Duodenal mucosa (tissue), 2 donors: ENCODE measurements around the gene LSS.

Source experiments
- H3K27ac ChIP-seq: one replicate; pipeline ENCODE4 v1.7.0; 2013; ENCODE audit warnings: low read depth, low read length
- H3K27me3 ChIP-seq, 2 donors: one replicate each; pipeline ENCODE4 v1.7.0; 2013; ENCODE audit warnings: low read length in 2 of 2, control low read depth in 1 of 2; ENCODE audit not compliant: insufficient read depth in 2 of 2, control insufficient read depth in 1 of 2
- H3K36me3 ChIP-seq, 2 donors: one replicate each; pipeline ENCODE4 v1.7.0; 2013; ENCODE audit warnings: low read length in 2 of 2, control low read depth in 1 of 2; ENCODE audit not compliant: insufficient read depth in 2 of 2, control insufficient read depth in 1 of 2
- H3K4me1 ChIP-seq, 2 donors: one replicate each; pipeline ENCODE4 v1.7.0; 2013; ENCODE audit warnings: low read length in 2 of 2, control low read depth in 1 of 2; ENCODE audit not compliant: insufficient read depth in 2 of 2, control insufficient read depth in 1 of 2
- H3K4me3 ChIP-seq, 2 donors: one replicate each; pipeline ENCODE4 v1.7.0; 2013; ENCODE audit warnings: low read length in 2 of 2, low read depth in 1 of 2
- H3K9ac ChIP-seq, 2 donors: one replicate each; pipeline ENCODE4 v1.7.0; 2013; ENCODE audit warnings: low read length in 2 of 2, low read depth in 1 of 2
- H3K9me3 ChIP-seq, 2 donors: one replicate each; pipeline ENCODE4 v1.7.0; 2013; ENCODE audit warnings: low read length in 2 of 2, control low read depth in 1 of 2; ENCODE audit not compliant: control insufficient read depth in 1 of 2

The LSS gene

GRCh38 chr21:46256501-46256994 lies 28.0 kb upstream of the LSS start:
- H3K4me3 ChIP-seq, result no peak overlapping the region
- H3K27me3 ChIP-seq, result no peaks in the 10 kb centered on the region
- H3K9ac ChIP-seq, result no peak overlapping the region
- no peaks in the 10 kb centered on the region for H3K4me1 ChIP-seq
- peaks cover 49 to 81% of the 10 kb centered on the region in 2 donors for H3K36me3 ChIP-seq
- no peak overlapping the region for H3K27ac ChIP-seq
- H3K9me3 ChIP-seq, result no peaks in the 10 kb centered on the region

GRCh38 chr21:46255758-46256337 lies 27.3 kb upstream of the LSS start:
- H3K4me1 ChIP-seq, result no peaks in the 10 kb centered on the region
- H3K27me3 ChIP-seq, result no peaks in the 10 kb centered on the region
- H3K4me3 ChIP-seq, result no peak overlapping the region
- no peak overlapping the region for H3K27ac ChIP-seq
- H3K9ac ChIP-seq, result no peak overlapping the region
- peaks cover 45 to 80% of the 10 kb centered on the region in 2 donors for H3K36me3 ChIP-seq
- H3K9me3 ChIP-seq, result no peaks in the 10 kb centered on the region

GRCh38 chr21:46255166-46255565 lies 26.6 kb upstream of the LSS start:
- H3K4me1 ChIP-seq, result no peaks in the 10 kb centered on the region
- no peaks in the 10 kb centered on the region for H3K27me3 ChIP-seq
- no peak overlapping the region for H3K27ac ChIP-seq
- no peaks in the 10 kb centered on the region for H3K9me3 ChIP-seq
- peaks cover 49 to 80% of the 10 kb centered on the region in 2 donors for H3K36me3 ChIP-seq
- H3K9ac ChIP-seq, result no peak overlapping the region
- no peak overlapping the region for H3K4me3 ChIP-seq

- no peaks in the 10 kb centered on the region for H3K4me1 ChIP-seq
- H3K9ac ChIP-seq, result no peak overlapping the region
- no peaks in the 10 kb centered on the region for H3K9me3 ChIP-seq
- H3K4me3 ChIP-seq, result no peak overlapping the region
- H3K27ac ChIP-seq, result no peak overlapping the region
- peaks cover 53 to 83% of the 10 kb centered on the region in 2 donors for H3K36me3 ChIP-seq
- H3K27me3 ChIP-seq, result no peaks in the 10 kb centered on the region
These were observed 25.8 kb upstream of the LSS start for GRCh38 chr21:46254208-46254975.

GRCh38 chr21:46253610-46254124 lies 25.1 kb upstream of the LSS start:
- H3K9me3 ChIP-seq, result no peaks in the 10 kb centered on the region
- no peak overlapping the region for H3K9ac ChIP-seq
- H3K4me1 ChIP-seq, result no peaks in the 10 kb centered on the region
- H3K27ac ChIP-seq, result no peak overlapping the region
- no peak overlapping the region for H3K4me3 ChIP-seq
- H3K36me3 ChIP-seq, result peaks cover 49 to 79% of the 10 kb centered on the region in 2 donors
- no peaks in the 10 kb centered on the region for H3K27me3 ChIP-seq

GRCh38 chr21:46252840-46253239 lies 24.3 kb upstream of the LSS start:
- H3K4me1 ChIP-seq, result no peaks in the 10 kb centered on the region
- no peak overlapping the region for H3K27ac ChIP-seq
- H3K4me3 ChIP-seq, result no peak overlapping the region
- H3K36me3 ChIP-seq, result peaks cover 41 to 77% of the 10 kb centered on the region in 2 donors
- no peak overlapping the region for H3K9ac ChIP-seq
- no peaks in the 10 kb centered on the region for H3K27me3 ChIP-seq
- no peaks in the 10 kb centered on the region for H3K9me3 ChIP-seq

GRCh38 chr21:46250146-46250725 lies 21.7 kb upstream of the LSS start:
- H3K4me3 ChIP-seq, result no peak overlapping the region
- H3K27ac ChIP-seq, result no peak overlapping the region
- H3K9me3 ChIP-seq, result no peaks in the 10 kb centered on the region
- H3K36me3 ChIP-seq, result peaks cover 40 to 76% of the 10 kb centered on the region in 2 donors
- H3K9ac ChIP-seq, result no peak overlapping the region
- no peaks in the 10 kb centered on the region for H3K27me3 ChIP-seq
- no peaks in the 10 kb centered on the region for H3K4me1 ChIP-seq

GRCh38 chr21:46248827-46249226 lies 20.3 kb upstream of the LSS start:
- Histone ChIP-seq H3K27ac (no peak overlapping the region), H3K36me3 (peaks cover 42 to 77% of the 10 kb centered on the region in 2 donors), H3K4me3 (no peak overlapping the region), H3K4me1 (no peaks in the 10 kb centered on the region), H3K27me3 (no peaks in the 10 kb centered on the region), H3K9ac (no peak overlapping the region), H3K9me3 (no peaks in the 10 kb centered on the region)

- Histone ChIP-seq H3K4me3 (no peak overlapping the region), H3K9ac (no peak overlapping the region), H3K27ac (no peak overlapping the region), H3K9me3 (no peaks in the 10 kb centered on the region), H3K36me3 (peaks cover 42 to 77% of the 10 kb centered on the region in 2 donors), H3K4me1 (no peaks in the 10 kb centered on the region), H3K27me3 (no peaks in the 10 kb centered on the region)
These were observed 19.8 kb upstream of the LSS start for GRCh38 chr21:46248422-46248782.
